ENCODE measurements around the gene YTHDF1. TPM values are rescaled to one million over a fixed set of nuclear protein-coding genes. Genes with fewer than 3 reads are reported as not detected.
"Not testable (repeated sequence)": the region's sequence is repeated elsewhere in the genome, so short reads cannot be mapped to it uniquely, and the experiment has no call there.

YTHDF1 gene
- total and polyA plus RNA-seq, 11 donors: 14.7 to 38.2 (median 22.5) TPM

- Histone ChIP-seq H3K36me3 (no peaks in the 10 kb centered on the region), H3K4me1 (peaks cover 0 to 21% (median 4%) of the 10 kb centered on the region in 12 donors), H3K27ac (no peak overlapping the region), H3K4me3 (no peak overlapping the region), H3K27me3 (peaks cover 34 to 88% (median 68%) of the 10 kb centered on the region in 9 donors), H3K9me3 (no peaks in the 10 kb centered on the region)
- TF ChIP-seq POLR2A (IDR thresholded peaks at IDR 0.05): no peak
- no peak for TF ChIP-seq CTCF (IDR thresholded peaks at IDR 0.05)
- no peak for ATAC-seq
- intact Hi-C loops (cut with DNase I): loop anchor here in 1 of 10 donors (5.0 kb wide), 1 partner anchor 195 kb away; no protein-coding TSS in a partner anchor
- 60 to 68% (median 63%) methylated on average over 5 to 8 of the region's 8 CpGs for WGBS, 4 donors
- no peak for DNase-seq
Measured at GRCh38 chr20:63252284-63252711, 36.4 kb upstream of the YTHDF1 start.

- H3K9me3 ChIP-seq, H3K27ac ChIP-seq, ATAC-seq, H3K36me3 ChIP-seq, DNase-seq, H3K4me3 ChIP-seq: not testable (repeated sequence)
- H3K27me3 ChIP-seq: peaks cover 37 to 93% (median 70%) of the 10 kb centered on the region in 9 donors
- peak in 2 of 12 donors; percentile 7 to 15 for TF ChIP-seq CTCF (IDR thresholded peaks at IDR 0.05)
- 30 to 41% (median 35%) methylated on average over 12 to 14 of the region's 14 CpGs for WGBS, 4 donors
- peaks cover 0 to 21% (median 4%) of the 10 kb centered on the region in 12 donors for H3K4me1 ChIP-seq
- intact Hi-C loops (cut with DNase I): loop anchor here in 1 of 10 donors (5.0 kb wide), 1 partner anchor 194 kb away; no protein-coding TSS in a partner anchor
Measured at GRCh38 chr20:63251350-63251749, 35.4 kb upstream of the YTHDF1 start.

- H3K4me3 ChIP-seq: no peak overlapping the region
- H3K27ac ChIP-seq: no peak overlapping the region
- 79 to 98% (median 91%) methylated on average over 7 to 15 of the region's 15 CpGs for WGBS, 4 donors
- H3K9me3 ChIP-seq: no peaks in the 10 kb centered on the region
- no peaks in the 10 kb centered on the region for H3K36me3 ChIP-seq
- peaks cover 0 to 21% (median 4%) of the 10 kb centered on the region in 12 donors for H3K4me1 ChIP-seq
- H3K27me3 ChIP-seq: peaks cover 31 to 81% (median 59%) of the 10 kb centered on the region in 9 donors
- TF ChIP-seq CTCF (IDR thresholded peaks at IDR 0.05): no peak
- no peak for TF ChIP-seq POLR2A (IDR thresholded peaks at IDR 0.05)
- ATAC-seq: no peak
- intact Hi-C loops (cut with DNase I): loop anchor here in 1 of 10 donors (5.0 kb wide), 1 partner anchor 193 kb away; no protein-coding TSS in a partner anchor
- DNase-seq: no peak
Measured at GRCh38 chr20:63249891-63250290, 34.0 kb upstream of the YTHDF1 start.

- 67 to 79% (median 74%) methylated on average over 11 to 25 of the region's 25 CpGs for WGBS, 4 donors
Measured at GRCh38 chr20:63248835-63249591, 33.1 kb upstream of the YTHDF1 start.

More at GRCh38 chr20:63248835-63249591, 33.1 kb upstream of the YTHDF1 start:
- H3K4me1 ChIP-seq: peaks cover 0 to 12% (median 2%) of the 10 kb centered on the region in 12 donors
- TF ChIP-seq POLR2A (IDR thresholded peaks at IDR 0.05) (no peak), CTCF (IDR thresholded peaks at IDR 0.05) (no peak)
- DNase-seq (peak in 1 of 5 donors; percentile 51), ATAC-seq (no peak)
- no peaks in the 10 kb centered on the region for H3K36me3 ChIP-seq
- intact Hi-C loops (cut with DNase I): no loop called here
- no peak overlapping the region for H3K4me3 ChIP-seq
- no peak overlapping the region for H3K27ac ChIP-seq
- H3K9me3 ChIP-seq: no peaks in the 10 kb centered on the region
- peaks cover 26 to 76% (median 50%) of the 10 kb centered on the region in 9 donors for H3K27me3 ChIP-seq
